Daoy (cell line): ENCODE measurements around the gene PLXDC1. TPM values are rescaled to one million over a fixed set of nuclear protein-coding genes. Genes with fewer than 3 reads are reported as not detected.

Source experiments
- DNase-seq: peaks from one replicate; pipeline ENCODE4 v3.0.0-alpha.2; 2015; ENCODE audit warnings: low read depth
- total RNA-seq: library from RNA; depleted of rRNA; stranded (reverse); fragments of >200 nt; shearing (Covaris generic); gene quantifications from 2 replicates; pipeline ENCODE4 v1.2.3, GENCODE V29; 2014; rRNA removed

The PLXDC1 gene
- 0.11 TPM in 1 of 2 replicates, not detected in the other for total RNA-seq

DNA sequence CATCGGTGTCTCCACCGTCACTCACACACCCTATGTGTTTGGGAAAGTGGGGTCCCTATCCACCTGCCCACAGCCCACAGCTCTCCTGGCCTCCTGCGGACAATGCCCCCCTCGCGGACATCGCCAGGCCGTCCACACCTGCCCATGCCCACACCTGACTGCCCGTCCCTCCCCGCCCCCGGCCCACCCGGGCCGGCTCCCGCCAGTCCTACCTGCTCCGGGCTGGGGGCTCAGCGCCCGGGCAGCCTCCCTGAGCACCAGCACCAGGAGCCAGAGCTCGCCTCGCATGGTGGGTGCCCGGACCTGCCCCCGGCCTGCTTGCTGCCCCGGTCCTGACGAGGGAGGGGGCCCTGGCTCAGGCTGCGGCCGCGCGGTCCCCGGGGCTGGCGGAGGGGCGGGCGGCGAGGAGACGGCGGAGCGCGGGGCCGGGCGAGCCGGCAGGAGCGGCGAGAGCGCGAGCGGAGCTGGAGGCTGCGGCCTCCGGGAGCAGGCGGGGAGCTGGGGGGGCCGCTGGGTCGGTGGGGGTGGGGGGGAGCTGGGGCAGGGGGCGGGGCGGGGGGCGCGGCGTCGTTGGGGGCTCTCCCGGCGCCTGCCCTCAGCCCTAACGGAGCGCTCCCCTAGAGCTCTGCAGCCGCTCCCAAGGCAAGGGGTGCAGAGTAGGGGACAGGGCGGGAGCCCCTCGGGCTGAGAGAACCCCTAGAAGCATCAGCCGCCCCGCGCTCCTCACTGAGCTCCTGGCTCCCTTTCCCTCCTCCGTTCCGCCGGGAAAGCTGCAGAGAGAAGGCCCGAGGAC lies at the start of gene PLXDC1:
Gene PLXDC1, minus strand, starts transcription at position 488 of the 793 bp plus-strand sequence. Its CDS starts 200 bp downstream, at position 288.
- no peak for DNase-seq

DNA sequence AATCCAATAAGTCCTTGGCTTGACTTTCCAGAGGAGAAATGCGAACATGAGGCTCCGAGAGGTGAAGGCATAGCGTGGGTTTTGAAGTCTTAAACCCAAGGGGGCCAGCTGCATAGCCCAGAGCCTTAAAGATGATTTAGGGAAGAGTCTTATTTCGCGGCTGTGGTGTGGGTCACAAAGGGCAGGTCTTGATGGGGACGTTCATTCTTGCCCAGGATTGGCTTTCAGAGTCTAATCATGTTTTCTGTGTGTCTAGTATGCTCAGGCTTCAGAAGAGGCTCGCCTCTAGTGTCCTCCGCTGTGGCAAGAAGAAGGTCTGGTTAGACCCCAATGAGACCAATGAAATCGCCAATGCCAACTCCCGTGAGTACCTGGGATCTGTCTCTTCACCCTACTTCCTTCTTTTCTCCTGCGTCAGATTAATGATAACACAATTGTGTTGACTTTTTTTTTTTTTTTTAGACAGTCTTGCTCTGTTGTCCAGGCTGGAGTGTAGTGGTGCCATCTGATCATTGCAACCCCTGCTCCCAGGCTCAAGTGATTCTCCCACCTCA lies 49.6 kb upstream of the PLXDC1 start:
- no peak for DNase-seq

DNA sequence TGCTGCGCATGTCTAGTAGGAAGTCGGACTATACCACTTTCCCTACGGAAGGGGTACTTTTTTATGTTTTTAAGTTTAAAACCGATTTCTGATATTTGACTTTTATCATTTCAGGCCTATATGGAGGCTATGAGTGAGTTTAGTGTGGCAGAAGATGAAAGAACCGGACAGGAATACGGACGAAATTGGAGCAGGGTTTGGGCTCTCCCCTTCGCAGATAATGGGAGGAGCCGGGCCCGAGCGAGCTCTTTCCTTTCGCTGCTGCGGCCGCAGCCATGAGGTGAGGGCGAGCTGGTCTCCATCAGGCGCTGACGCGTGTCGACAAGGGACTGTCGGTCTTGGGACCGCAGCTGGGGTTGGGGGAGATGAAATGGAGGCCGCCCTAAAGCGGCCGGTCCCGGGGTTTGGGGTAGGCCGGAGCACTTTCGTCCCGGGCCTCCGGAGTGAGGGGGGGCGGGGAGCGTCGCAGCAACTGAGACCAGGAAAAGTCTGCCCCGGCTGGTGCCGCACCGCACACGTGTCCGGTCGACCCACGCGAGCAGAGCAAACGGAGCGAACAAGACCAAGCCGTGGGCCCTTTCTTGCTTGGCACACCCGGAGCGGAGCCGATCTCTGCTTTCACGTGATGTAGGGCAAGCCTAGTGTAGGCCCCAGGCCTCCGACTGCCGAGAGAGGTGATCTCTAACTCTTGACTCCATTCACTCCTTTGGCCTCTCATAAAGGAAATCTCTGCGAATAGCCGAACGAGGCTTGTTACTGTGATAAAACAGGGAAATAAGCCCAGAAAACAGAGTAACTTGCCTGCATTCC lies 48.8 kb upstream of the PLXDC1 start, which contains the start of gene RPL19:
Gene RPL19, plus strand, starts transcription at position 214 of the 810 bp plus-strand sequence. Its CDS starts 62 bp downstream, at position 276.
- DNase-seq = peak; percentile 62

- peak; percentile 88 for DNase-seq
Measured at GRCh38 chr17:39199820-39200069, 48.3 kb upstream of the PLXDC1 start.

DNA sequence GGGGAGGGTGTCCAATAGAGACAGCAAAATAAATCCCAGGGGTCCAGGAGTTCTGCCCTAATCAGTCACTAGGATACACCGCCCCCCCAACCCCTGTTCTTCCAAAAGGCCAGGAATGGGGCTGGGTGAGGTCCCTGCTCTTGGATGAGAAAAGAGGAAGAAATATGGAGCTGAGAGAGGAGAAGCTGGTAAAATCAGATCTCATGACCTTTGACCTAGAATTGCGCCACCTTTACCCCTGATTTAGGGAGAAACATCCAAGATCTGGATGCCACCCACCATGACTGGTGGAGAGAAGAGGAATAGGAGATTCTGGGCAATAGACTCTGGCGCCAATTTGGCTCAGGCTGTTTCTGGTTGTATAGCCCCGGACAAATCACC lies 46.7 kb upstream of the PLXDC1 start:
- no peak for DNase-seq

- DNase-seq = peak; percentile 84
Measured at GRCh38 chr17:39197380-39198185, 46.1 kb upstream of the PLXDC1 start, which contains the start of gene CACNB1. CACNB1 (minus strand) TSS chr17:39197669; CDS start chr17:39197495, 174 bp downstream.

GRCh38 chr17:39196808-39197291 lies 45.4 kb upstream of the PLXDC1 start:
- DNase-seq = no peak

DNA sequence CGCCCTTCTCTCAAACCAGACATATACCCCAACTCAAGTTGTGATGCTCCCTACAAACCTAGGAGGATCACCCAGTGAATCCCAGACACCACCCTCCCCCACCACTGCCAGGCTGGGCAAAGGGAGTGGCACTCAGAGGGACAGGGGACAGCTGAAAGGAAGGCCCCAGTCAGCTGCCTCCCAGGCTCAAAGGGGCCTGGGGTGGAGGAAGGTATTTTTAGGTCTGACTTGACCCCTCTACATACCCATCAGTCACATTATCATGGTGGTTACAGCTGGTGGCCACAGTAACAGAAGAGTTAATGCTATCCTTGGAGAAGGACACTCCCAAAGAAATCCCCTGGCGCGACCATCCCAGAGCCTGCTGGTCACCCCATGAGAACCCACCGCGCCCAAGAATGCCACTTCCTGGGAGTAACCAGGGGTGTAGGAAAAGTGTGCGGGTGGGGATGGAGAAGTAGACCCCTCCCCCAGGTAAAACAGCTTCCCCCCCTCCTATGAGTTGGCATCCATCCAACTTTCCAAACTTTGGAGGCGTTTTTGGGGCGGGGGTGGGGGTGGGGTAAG lies 44.9 kb upstream of the PLXDC1 start:
- DNase-seq = no peak

DNA sequence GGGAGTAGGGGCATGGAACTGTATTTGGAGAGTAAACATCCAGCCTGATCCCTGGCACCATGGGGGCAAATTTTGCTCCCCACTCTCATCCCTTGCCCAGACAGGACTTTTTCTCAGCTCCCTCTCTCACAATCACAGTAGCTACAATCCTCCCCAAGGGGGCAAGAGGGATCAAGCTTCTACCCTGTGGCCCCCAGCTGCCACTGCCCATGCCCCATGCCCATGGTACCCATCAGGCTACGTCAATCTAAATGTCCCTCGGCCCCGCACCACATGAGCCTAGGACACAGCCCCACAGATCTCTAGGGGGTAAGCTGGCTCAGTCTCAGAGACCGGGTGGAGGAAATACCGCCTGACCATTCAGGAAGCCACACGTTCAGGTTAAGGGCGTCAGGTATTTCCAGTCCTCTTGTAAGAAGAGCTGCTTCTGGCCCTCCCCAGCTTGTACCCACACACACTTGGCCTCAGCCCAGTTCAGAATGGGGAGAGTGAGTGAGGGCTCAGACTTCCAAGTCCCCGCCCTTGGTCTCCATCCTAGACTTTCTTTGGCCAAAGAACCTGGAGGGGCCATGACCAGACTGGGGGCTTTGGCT lies 44.2 kb upstream of the PLXDC1 start:
- DNase-seq = peak; percentile 45

DNA sequence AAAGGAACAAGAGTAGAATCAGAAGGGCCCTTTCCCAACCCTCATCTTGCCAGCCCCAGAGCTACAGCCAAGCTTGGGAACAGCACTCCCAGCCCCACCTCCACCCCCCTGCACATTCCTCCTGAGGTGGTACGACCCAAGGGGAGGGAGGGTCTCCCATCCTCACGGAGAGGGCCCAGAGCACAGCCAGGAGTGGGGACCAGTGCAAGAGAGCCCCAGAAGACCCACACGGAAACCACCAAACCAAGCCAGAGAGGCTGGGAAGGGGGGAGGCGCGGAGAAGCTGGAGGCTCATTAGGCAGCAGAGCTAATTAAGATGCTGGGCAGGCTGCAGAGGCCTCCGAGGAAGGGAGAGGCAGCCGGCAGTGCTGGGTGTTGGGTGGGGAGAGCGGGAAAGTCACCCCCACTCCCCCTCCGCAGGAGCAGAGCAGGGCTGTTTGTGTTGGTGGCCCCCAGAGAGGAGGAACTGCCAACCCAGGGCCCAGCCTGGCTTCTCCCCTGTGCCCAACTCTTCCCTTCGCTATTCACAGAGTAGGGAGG lies 43.6 kb upstream of the PLXDC1 start:
- DNase-seq = no peak

GRCh38 chr17:39194089-39194984 lies 42.9 kb upstream of the PLXDC1 start:
- DNase-seq = no peak

- no peak for DNase-seq
Measured at GRCh38 chr17:39193346-39193745, 41.9 kb upstream of the PLXDC1 start.

- no peak for DNase-seq
Measured at GRCh38 chr17:39192901-39193300, 41.5 kb upstream of the PLXDC1 start.

DNA sequence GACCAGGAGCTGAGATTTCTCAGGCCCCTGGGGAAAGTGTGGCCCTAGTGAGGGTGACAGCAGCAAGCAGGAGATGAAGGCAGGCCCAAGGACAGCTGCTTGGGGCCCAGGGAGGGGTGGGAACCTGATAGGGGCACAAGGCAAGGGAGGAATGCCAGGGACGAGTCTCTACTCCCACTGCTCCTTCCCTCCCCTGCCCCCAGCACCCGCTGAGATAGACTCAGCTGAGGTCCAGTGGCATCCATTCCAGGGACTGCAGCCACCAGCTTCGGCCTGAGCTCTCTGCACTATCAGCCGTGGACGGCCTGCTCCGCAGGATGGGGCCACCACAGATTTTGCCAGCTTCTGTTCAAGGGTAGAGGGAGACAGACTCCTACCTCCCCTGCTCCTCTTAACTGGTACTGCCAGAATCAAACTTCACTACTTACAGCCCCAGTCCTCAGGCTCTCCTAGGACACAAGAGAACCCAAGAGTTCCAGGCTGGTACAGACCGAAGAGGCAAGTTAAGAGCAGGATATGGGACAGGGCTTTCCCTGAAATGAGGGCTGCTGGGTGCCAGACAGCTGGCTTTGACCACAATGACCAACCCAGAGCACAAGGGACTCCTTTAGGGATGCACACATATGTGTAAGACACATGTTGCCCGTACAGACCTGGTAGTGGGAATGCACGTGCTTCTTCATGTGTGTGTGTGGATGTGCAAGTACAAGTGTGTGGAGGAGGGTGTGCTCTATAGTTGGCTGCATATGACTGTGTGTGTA lies 40.5 kb upstream of the PLXDC1 start:
- DNase-seq = no peak

DNA sequence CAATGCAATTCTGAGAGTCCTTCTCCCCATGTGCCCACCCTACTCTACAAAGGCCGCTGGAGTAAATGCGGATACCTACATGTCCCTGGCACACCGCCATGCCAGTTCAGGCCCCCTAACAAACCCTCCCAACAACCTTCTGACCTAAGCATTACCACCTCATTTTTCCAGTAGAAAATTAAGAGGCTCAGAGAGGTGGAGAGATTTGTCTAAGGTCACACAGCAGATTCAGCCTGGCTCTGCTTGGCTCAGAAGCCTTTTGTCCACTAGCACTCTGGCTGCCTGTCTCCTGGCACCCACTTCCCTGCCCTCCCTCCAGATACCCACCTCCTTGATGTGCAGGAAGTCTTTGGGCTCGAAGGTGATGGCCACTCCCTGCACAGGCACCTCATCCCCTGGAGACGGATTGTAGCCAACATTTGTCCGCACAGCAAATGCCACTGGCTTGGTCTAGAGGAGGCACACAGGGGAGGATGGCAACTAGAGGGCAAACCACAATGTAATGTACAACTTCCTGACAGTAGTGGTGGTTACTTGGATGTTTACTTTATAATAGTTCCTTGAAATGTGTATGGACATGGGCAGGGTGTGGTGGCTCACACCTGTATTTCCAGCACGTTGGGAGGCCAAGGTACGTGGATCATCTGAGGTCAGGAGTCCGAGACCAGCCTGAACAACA lies 35.9 kb upstream of the PLXDC1 start:
- no peak for DNase-seq

DNA sequence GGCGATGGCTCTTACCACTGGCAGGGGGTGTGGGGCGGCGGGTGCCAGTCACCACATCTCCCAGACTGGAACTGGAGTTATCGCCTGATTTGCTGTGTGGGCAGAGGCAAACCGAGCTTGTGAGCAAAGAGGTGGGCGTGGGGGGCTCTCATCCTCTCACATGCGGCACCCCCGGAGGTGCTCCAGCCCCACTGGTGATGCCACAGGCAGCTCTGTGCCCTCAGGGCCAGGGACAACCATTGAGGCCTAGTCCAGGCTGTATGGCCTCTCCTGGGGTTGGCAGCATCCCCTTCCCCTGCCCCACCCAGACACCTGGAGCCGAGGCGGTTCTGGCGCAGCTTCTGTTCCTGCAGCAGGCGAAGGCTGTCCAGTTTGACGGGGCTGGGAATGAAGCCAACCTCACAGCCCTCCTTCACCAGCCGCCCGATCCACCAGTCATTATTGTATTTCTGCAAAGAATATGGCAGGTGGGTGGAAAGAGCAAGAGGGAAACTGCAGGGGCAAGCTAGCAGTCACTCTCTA lies 35.1 kb upstream of the PLXDC1 start:
- DNase-seq = no peak

DNA sequence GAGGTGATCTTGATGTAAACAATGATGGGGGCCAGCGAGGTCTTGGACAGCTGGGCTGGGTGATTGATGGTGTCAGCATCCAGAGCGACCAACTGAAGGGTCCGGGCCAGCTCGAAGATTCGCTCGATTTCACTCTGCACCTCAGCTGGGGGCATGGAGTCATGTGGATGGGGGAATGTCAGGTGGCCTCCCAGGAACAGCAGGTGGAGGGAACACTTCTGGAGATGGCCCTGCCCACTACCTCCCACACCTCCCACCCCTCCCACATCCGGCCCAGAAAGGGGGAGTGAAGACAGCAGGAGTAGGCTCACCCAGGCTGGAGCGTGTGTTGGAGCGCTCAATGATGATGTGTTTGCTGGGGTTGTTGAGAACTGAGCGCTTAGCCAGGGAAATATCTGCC lies 32.3 kb upstream of the PLXDC1 start:
- DNase-seq = no peak

- DNase-seq = no peak
Measured at GRCh38 chr17:39183045-39183444, 31.6 kb upstream of the PLXDC1 start.
